Neuronal stem cell (in vitro differentiated cells): ENCODE data around the gene PACRGL.

Experiments used
- DNase-seq: peaks from one replicate; pipeline ENCODE4 v3.0.0-alpha.2; 2013; ENCODE audit warnings: low spot score
- H2AFZ ChIP-seq: one replicate; pipeline ENCODE4 v1.6.1; 2013; ENCODE audit warnings: mild to moderate bottlenecking, low read length, inconsistent platforms
- H2AK5ac ChIP-seq: 2 replicates; pipeline ENCODE4 v1.6.1; 2013; ENCODE audit warnings: low read depth, mild to moderate bottlenecking, inconsistent platforms, low read length, moderate library complexity, mixed read lengths
- H2BK120ac ChIP-seq: 2 replicates; pipeline ENCODE4 v1.6.1; 2013; ENCODE audit warnings: low read depth, mild to moderate bottlenecking, inconsistent platforms, low read length, moderate library complexity, mixed read lengths
- H2BK12ac ChIP-seq: one replicate; pipeline ENCODE4 v1.6.1; 2013; ENCODE audit warnings: low read length, inconsistent platforms
- H2BK15ac ChIP-seq: 2 replicates; pipeline ENCODE4 v1.6.1; 2013; ENCODE audit warnings: mild to moderate bottlenecking, low read length, inconsistent platforms, mixed read lengths
- H2BK5ac ChIP-seq: one replicate; pipeline ENCODE4 v1.6.1; 2013; ENCODE audit warnings: inconsistent platforms, mild to moderate bottlenecking, low read length, moderate library complexity
- H3K14ac ChIP-seq: one replicate; pipeline ENCODE4 v1.6.1; 2013; ENCODE audit warnings: low read length, inconsistent platforms
- H3K18ac ChIP-seq: 2 replicates; pipeline ENCODE4 v1.6.1; 2013; ENCODE audit warnings: low read length, inconsistent platforms
- H3K23ac ChIP-seq: 2 replicates; pipeline ENCODE4 v1.6.1; 2013; ENCODE audit warnings: low read depth, mild to moderate bottlenecking, mixed read lengths, low read length, inconsistent platforms; ENCODE audit not compliant: poor library complexity
- H3K27ac ChIP-seq: replicated peaks from 3 replicates; pipeline ENCODE4 v1.5.1; 2013; ENCODE audit warnings: low read length, inconsistent platforms
- H3K27me3 ChIP-seq, 3 experiments: 2 replicates each; pipeline ENCODE4 v1.6.1; 2013; ENCODE audit warnings: low read length in 3 of 3, mild to moderate bottlenecking in 2 of 3, inconsistent platforms in 1 of 3, low read depth in 1 of 3, mixed read lengths in 1 of 3, moderate library complexity in 1 of 3; ENCODE audit not compliant: control insufficient read depth in 3 of 3, insufficient read depth in 3 of 3
- H3K36me3 ChIP-seq, 2 donors: replicated peaks in 1 of 2; 2 replicates each; pipeline ENCODE4 v1.6.1; 2013; ENCODE audit warnings: low read length in 2 of 2; ENCODE audit not compliant: control insufficient read depth in 2 of 2, insufficient read depth in 2 of 2
- H3K4ac ChIP-seq: 2 replicates; pipeline ENCODE4 v1.6.1; 2013; ENCODE audit warnings: inconsistent platforms, mild to moderate bottlenecking, low read length, moderate library complexity
- H3K4me1 ChIP-seq, 2 donors: 1 replicate in 1 of 2; 2 replicates in 1 of 2; pipeline ENCODE4 v1.6.1; 2013; ENCODE audit warnings: low read length in 2 of 2, low read depth in 1 of 2; ENCODE audit not compliant: control insufficient read depth in 2 of 2, insufficient read depth in 1 of 2
- H3K4me2 ChIP-seq: one replicate; pipeline ENCODE4 v1.6.1; 2013; ENCODE audit warnings: mild to moderate bottlenecking, low read length, inconsistent platforms; ENCODE audit not compliant: insufficient read depth, poor library complexity, severe bottlenecking
- H3K4me3 ChIP-seq, 2 donors: 2 replicates each; pipeline ENCODE4 v1.5.1; 2013; ENCODE audit warnings: low read length in 2 of 2, mild to moderate bottlenecking in 2 of 2, inconsistent platforms in 1 of 2, moderate library complexity in 1 of 2
- H3K79me1 ChIP-seq: one replicate; pipeline ENCODE4 v1.6.1; 2013; ENCODE audit warnings: low read depth, mild to moderate bottlenecking, inconsistent platforms, low read length, moderate library complexity
- H3K9ac ChIP-seq: one replicate; pipeline ENCODE4 v1.6.1; 2013; ENCODE audit warnings: mild to moderate bottlenecking, low read depth, low read length, inconsistent platforms; ENCODE audit not compliant: poor library complexity
- H3K9me3 ChIP-seq, 2 donors: replicated peaks in 1 of 2; 2 replicates each; pipeline versions ENCODE3 to v1.6.1; 2013; ENCODE audit warnings: low read length in 2 of 2, mild to moderate bottlenecking in 2 of 2, inconsistent platforms in 1 of 2, low read depth in 1 of 2, mixed read lengths in 1 of 2, moderate library complexity in 1 of 2; ENCODE audit not compliant: control insufficient read depth in 2 of 2, insufficient read depth in 1 of 2
- H4K8ac ChIP-seq: one replicate; pipeline ENCODE4 v1.6.1; 2013; ENCODE audit warnings: low read depth, mild to moderate bottlenecking, inconsistent platforms, low read length, moderate library complexity
- H4K91ac ChIP-seq: one replicate; pipeline ENCODE4 v1.6.1; 2013; ENCODE audit warnings: low read length, low read depth, mild to moderate bottlenecking, inconsistent platforms; ENCODE audit not compliant: poor library complexity
- WGBS, 2 donors: extraction: QIAGEN DNeasy Blood & Tissue Kit; methylation state at CpG; one replicate each; pipeline ENCODE4 v1.1.7; 2013; ENCODE audit warnings: missing lambda C conversion rate in 2 of 2, mixed read lengths in 1 of 2; ENCODE audit not compliant: insufficient read length in 2 of 2, insufficient replicate concordance in 1 of 2; ENCODE audit errors: extremely low coverage in 2 of 2; 5-methylcytosine and 5-hydroxymethylcytosine counted together

PACRGL gene

DNA sequence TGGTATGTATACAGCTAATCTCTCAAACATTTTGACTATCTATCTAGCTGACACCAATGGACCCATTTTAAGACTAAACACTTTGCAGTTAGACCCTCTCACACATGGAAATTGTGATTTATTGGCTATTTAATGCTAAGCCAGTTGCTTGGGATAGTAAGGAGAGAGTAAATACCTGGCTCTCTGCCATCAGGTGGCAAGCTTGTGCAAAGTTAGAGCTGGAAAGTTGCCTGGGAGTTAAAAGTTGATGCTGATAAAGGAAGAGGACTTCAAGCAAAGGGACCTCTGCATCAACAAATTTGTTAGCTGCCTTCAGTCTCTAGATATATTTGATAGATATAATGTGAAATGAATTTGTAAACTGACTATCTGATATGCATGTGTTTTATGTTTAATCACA is 61.1 kb downstream of the PACRGL start:
- Histone ChIP-seq H3K4me3 (no peak overlapping the region), H2AFZ (no peak overlapping the region), H3K36me3 (no peaks in the 10 kb centered on the region), H3K9ac (no peak overlapping the region), H4K8ac (no peak overlapping the region), H3K79me1 (no peaks in the 10 kb centered on the region), H3K23ac (no peak overlapping the region), H3K18ac (no peak overlapping the region), H3K4me2 (no peak overlapping the region), H2BK120ac (no peak overlapping the region), H3K9me3 (no peaks in the 10 kb centered on the region), H3K4me1 (no peaks in the 10 kb centered on the region), H2BK5ac (no peak overlapping the region), H3K14ac (no peak overlapping the region), H2BK12ac (no peak overlapping the region), H2BK15ac (no peak overlapping the region), H3K27me3 (no peaks in the 10 kb centered on the region), H3K4ac (no peak overlapping the region), H3K27ac (no peak overlapping the region), H4K91ac (no peak overlapping the region), H2AK5ac (no peak overlapping the region)
- DNase-seq = no peak

DNA sequence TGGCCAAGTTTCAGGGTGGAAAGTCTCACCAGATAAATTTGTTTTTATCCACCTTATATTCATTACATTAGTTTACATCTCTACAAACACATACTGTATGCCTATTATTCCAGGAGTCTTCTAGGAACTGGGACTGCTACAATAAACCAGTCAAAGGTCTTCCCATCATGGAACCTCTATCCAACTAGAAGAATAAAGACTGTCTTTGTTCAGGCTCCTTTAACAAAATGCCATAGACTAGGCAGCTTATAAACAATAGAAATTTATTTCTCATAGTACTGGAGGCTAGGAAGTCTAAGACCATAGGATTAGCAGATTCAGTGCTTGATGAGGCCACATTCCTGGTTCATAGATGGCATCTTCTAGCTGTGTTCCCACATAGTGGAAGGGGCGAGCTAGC is 61.6 kb downstream of the PACRGL start:
- H3K9ac ChIP-seq = no peak overlapping the region
- no peak overlapping the region for H3K14ac ChIP-seq
- no peak overlapping the region for H3K4me3 ChIP-seq
- DNase-seq = no peak
- H3K4me1 ChIP-seq = no peaks in the 10 kb centered on the region
- no peaks in the 10 kb centered on the region for H3K36me3 ChIP-seq
- H2BK120ac ChIP-seq = no peak overlapping the region
- no peak overlapping the region for H3K4me2 ChIP-seq
- no peaks in the 10 kb centered on the region for H3K79me1 ChIP-seq
- H2AK5ac ChIP-seq = no peak overlapping the region
- no peak overlapping the region for H3K23ac ChIP-seq
- H3K27ac ChIP-seq = no peak overlapping the region
- H3K4ac ChIP-seq = no peak overlapping the region
- H2BK12ac ChIP-seq = no peak overlapping the region
- H4K91ac ChIP-seq = no peak overlapping the region
- H3K9me3 ChIP-seq = no peaks in the 10 kb centered on the region
- no peak overlapping the region for H4K8ac ChIP-seq
- no peak overlapping the region for H3K18ac ChIP-seq
- no peaks in the 10 kb centered on the region for H3K27me3 ChIP-seq
- no peak overlapping the region for H2BK5ac ChIP-seq
- no CpG with 5 or more reads among the region's 1 CpG for WGBS, 2 donors
- no peak overlapping the region for H2AFZ ChIP-seq
- H2BK15ac ChIP-seq = no peak overlapping the region

DNA sequence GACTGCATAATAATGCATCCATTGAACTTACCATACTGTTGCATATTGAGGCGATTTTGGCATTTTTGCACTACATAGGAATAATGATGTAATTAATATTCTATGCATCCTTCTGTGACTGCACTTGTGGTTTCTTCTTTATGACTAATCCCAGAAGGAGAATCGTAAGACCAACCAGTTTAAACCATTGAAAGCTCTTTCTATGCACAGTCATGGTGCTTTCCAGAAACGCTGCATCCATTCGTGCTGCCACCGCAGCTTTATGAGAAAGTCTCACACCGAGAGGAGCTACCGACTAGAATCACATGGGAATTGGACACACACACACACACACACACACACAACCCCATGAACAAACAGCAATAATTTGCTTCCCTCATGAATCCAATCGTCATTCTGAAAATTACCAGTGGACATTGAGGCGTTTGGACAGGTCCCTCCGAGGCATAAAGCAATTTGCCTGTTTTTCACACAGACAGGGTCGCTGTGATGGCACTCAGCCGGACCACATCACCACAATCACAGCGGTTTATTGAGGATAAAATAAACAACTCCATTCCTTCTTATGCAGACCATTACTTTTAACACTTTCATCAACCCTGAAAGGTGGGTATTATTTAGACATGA is 64.2 kb downstream of the PACRGL start:
- Histone ChIP-seq H2AFZ (no peak overlapping the region), H3K79me1 (no peaks in the 10 kb centered on the region), H4K8ac (no peak overlapping the region), H2AK5ac (no peak overlapping the region), H2BK120ac (no peak overlapping the region), H3K14ac (no peak overlapping the region), H3K4me3 (no peak overlapping the region), H2BK12ac (no peak overlapping the region), H3K23ac (no peak overlapping the region), H2BK15ac (no peak overlapping the region), H3K27ac (no peak overlapping the region), H3K9me3 (no peaks in the 10 kb centered on the region), H3K36me3 (no peaks in the 10 kb centered on the region), H3K4me2 (no peak overlapping the region), H3K4ac (no peak overlapping the region), H3K9ac (no peak overlapping the region), H2BK5ac (no peak overlapping the region), H4K91ac (no peak overlapping the region), H3K27me3 (no peaks in the 10 kb centered on the region), H3K4me1 (no peaks in the 10 kb centered on the region), H3K18ac (no peak overlapping the region)
- no peak for DNase-seq
- no CpG with 5 or more reads among the region's 13 CpGs for WGBS, 2 donors

DNA sequence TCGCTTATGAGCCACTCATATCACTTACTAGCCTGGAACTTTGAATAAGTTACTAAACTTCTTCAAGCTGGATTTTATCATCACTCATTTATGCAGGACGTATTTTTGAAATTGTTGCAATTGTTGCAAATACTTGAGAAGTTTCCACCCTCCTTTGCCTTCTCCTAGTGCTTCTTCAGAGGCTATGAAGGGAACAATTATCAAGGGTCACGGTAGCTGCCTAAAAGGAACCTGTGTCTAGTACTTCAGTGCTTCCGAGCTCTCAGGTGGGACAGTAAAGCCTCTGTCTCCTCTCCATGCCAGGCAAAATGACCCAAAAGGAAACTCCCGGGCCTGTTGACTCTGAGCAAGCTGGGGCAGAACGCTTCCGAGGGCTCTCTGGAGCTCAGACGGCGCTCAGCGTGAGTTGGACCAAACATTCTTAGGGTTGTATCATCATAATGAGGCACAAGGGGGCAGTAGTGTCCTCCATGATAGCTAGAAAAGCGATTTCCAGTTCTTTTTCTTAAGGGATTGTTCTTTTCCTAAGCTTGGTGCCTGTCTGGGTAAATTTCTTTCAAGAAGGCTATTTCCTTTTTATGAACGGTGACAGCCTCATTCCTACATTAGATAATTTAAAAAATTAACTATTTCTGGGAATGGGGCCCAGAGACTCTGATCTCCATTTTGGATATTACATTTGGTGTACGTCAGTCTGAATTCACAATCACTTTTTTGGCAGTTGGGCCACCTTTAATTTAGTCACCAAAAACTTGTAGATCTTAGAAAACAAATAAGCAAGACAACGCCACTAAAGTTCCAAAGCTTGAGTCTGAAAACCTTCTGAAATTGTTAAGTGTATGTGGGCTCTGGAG is 73.1 kb downstream of the PACRGL start:
- H3K4me1 ChIP-seq = no peaks in the 10 kb centered on the region
- H3K79me1 ChIP-seq = no peaks in the 10 kb centered on the region
- no peak overlapping the region for H2BK120ac ChIP-seq
- H2AK5ac ChIP-seq = no peak overlapping the region
- H2BK12ac ChIP-seq = no peak overlapping the region
- H3K9ac ChIP-seq = no peak overlapping the region
- peak; percentile 67 for DNase-seq
- H3K4ac ChIP-seq = no peak overlapping the region
- no CpG with 5 or more reads among the region's 14 CpGs for WGBS, 2 donors
- H3K14ac ChIP-seq = no peak overlapping the region
- no peak overlapping the region for H3K4me3 ChIP-seq
- no peaks in the 10 kb centered on the region for H3K36me3 ChIP-seq
- H3K4me2 ChIP-seq = no peak overlapping the region
- H3K9me3 ChIP-seq = no peaks in the 10 kb centered on the region
- H4K8ac ChIP-seq = no peak overlapping the region
- H2AFZ ChIP-seq = peak overlapping the region; percentile 86
- H3K18ac ChIP-seq = no peak overlapping the region
- H3K27me3 ChIP-seq = no peaks in the 10 kb centered on the region
- H2BK5ac ChIP-seq = no peak overlapping the region
- no peak overlapping the region for H4K91ac ChIP-seq
- no peak overlapping the region for H3K23ac ChIP-seq
- H3K27ac ChIP-seq = no peak overlapping the region
- H2BK15ac ChIP-seq = no peak overlapping the region
